Duodenal mucosa (tissue), 2 donors: Measurements from ENCODE around the gene GIT1.

Experiments used
- H3K27ac ChIP-seq: one replicate; pipeline ENCODE4 v1.7.0; 2013; ENCODE audit warnings: low read depth, low read length
- H3K27me3 ChIP-seq, 2 donors: one replicate each; pipeline ENCODE4 v1.7.0; 2013; ENCODE audit warnings: low read length in 2 of 2, control low read depth in 1 of 2; ENCODE audit not compliant: insufficient read depth in 2 of 2, control insufficient read depth in 1 of 2
- H3K36me3 ChIP-seq, 2 donors: one replicate each; pipeline ENCODE4 v1.7.0; 2013; ENCODE audit warnings: low read length in 2 of 2, control low read depth in 1 of 2; ENCODE audit not compliant: insufficient read depth in 2 of 2, control insufficient read depth in 1 of 2
- H3K4me1 ChIP-seq, 2 donors: one replicate each; pipeline ENCODE4 v1.7.0; 2013; ENCODE audit warnings: low read length in 2 of 2, control low read depth in 1 of 2; ENCODE audit not compliant: insufficient read depth in 2 of 2, control insufficient read depth in 1 of 2
- H3K4me3 ChIP-seq, 2 donors: one replicate each; pipeline ENCODE4 v1.7.0; 2013; ENCODE audit warnings: low read length in 2 of 2, low read depth in 1 of 2
- H3K9ac ChIP-seq, 2 donors: one replicate each; pipeline ENCODE4 v1.7.0; 2013; ENCODE audit warnings: low read length in 2 of 2, low read depth in 1 of 2
- H3K9me3 ChIP-seq, 2 donors: one replicate each; pipeline ENCODE4 v1.7.0; 2013; ENCODE audit warnings: low read length in 2 of 2, control low read depth in 1 of 2; ENCODE audit not compliant: control insufficient read depth in 1 of 2

The GIT1 gene

GRCh38 chr17:29572691-29573557 is 16.5 kb downstream of the GIT1 start:
- Histone ChIP-seq H3K4me1 (peaks cover 26 to 51% of the 10 kb centered on the region in 2 donors), H3K27me3 (no peaks in the 10 kb centered on the region), H3K9ac (no peak overlapping the region), H3K9me3 (no peaks in the 10 kb centered on the region), H3K36me3 (peaks cover 8 to 51% of the 10 kb centered on the region in 2 donors), H3K27ac (no peak overlapping the region), H3K4me3 (no peak overlapping the region)

GRCh38 chr17:29571883-29572681 is 17.4 kb downstream of the GIT1 start:
- H3K36me3 ChIP-seq: peaks cover 6 to 42% of the 10 kb centered on the region in 2 donors
- H3K9me3 ChIP-seq: no peaks in the 10 kb centered on the region
- H3K27ac ChIP-seq: no peak overlapping the region
- H3K4me1 ChIP-seq: peaks cover 26 to 51% of the 10 kb centered on the region in 2 donors
- no peak overlapping the region for H3K9ac ChIP-seq
- H3K27me3 ChIP-seq: no peaks in the 10 kb centered on the region
- no peak overlapping the region for H3K4me3 ChIP-seq

- Histone ChIP-seq H3K27me3 (no peaks in the 10 kb centered on the region), H3K9me3 (no peaks in the 10 kb centered on the region), H3K36me3 (peaks cover 6 to 36% of the 10 kb centered on the region in 2 donors), H3K9ac (no peak overlapping the region), H3K4me3 (no peak overlapping the region), H3K4me1 (peaks cover 26 to 51% of the 10 kb centered on the region in 2 donors), H3K27ac (no peak overlapping the region)
Observed at GRCh38 chr17:29571486-29571882, 18.0 kb downstream of the GIT1 start.

- no peak overlapping the region for H3K27ac ChIP-seq
- no peak overlapping the region for H3K4me3 ChIP-seq
- peaks cover 6 to 27% of the 10 kb centered on the region in 2 donors for H3K36me3 ChIP-seq
- no peaks in the 10 kb centered on the region for H3K9me3 ChIP-seq
- peaks cover 29 to 59% of the 10 kb centered on the region in 2 donors for H3K4me1 ChIP-seq
- no peaks in the 10 kb centered on the region for H3K27me3 ChIP-seq
- peak overlapping the region in 1 of 2 donors; percentile 7 for H3K9ac ChIP-seq
Observed at GRCh38 chr17:29570521-29570920, 18.9 kb downstream of the GIT1 start.

GRCh38 chr17:29569245-29569950 is 20.1 kb downstream of the GIT1 start:
- Histone ChIP-seq H3K36me3 (peaks cover 6 to 17% of the 10 kb centered on the region in 2 donors), H3K27ac (no peak overlapping the region), H3K4me1 (peaks cover 23 to 62% of the 10 kb centered on the region in 2 donors), H3K4me3 (peak overlapping the region; percentile 85 to 89), H3K9me3 (no peaks in the 10 kb centered on the region), H3K9ac (peak overlapping the region; percentile 80 to 84), H3K27me3 (no peaks in the 10 kb centered on the region)

GRCh38 chr17:29568331-29569244 is 20.9 kb downstream of the GIT1 start, which contains the start of gene TP53I13:
TSS of gene TP53I13 (plus strand) at chr17:29568701. CDS start at chr17:29568759, 58 bp downstream.
- no peaks in the 10 kb centered on the region for H3K27me3 ChIP-seq
- H3K9ac ChIP-seq: peak within 1 kb of the TSS; percentile 80 to 96
- peaks cover 19 to 60% of the 10 kb centered on the region in 2 donors for H3K4me1 ChIP-seq

GRCh38 chr17:29567554-29568330 is 21.7 kb downstream of the GIT1 start:
- H3K4me3 ChIP-seq: peak overlapping the region; percentile 85 to 87
- peak overlapping the region; percentile 84 for H3K27ac ChIP-seq
- peaks cover 18 to 61% of the 10 kb centered on the region in 2 donors for H3K4me1 ChIP-seq
- H3K9me3 ChIP-seq: no peaks in the 10 kb centered on the region
- peak overlapping the region; percentile 65 to 96 for H3K9ac ChIP-seq
- peaks cover 7 to 9% of the 10 kb centered on the region in 2 donors for H3K36me3 ChIP-seq
- H3K27me3 ChIP-seq: no peaks in the 10 kb centered on the region

More at GRCh38 chr17:29568331-29569244, 20.9 kb downstream of the GIT1 start, which contains the start of gene TP53I13:
- Histone ChIP-seq H3K9me3 (no peaks in the 10 kb centered on the region), H3K27ac (peak within 1 kb of the TSS; percentile 84), H3K4me3 (peak within 1 kb of the TSS; percentile 85 to 89), H3K36me3 (peaks cover 6 to 10% of the 10 kb centered on the region in 2 donors)

GRCh38 chr17:29567304-29567553 is 22.2 kb downstream of the GIT1 start:
- H3K36me3 ChIP-seq: peaks cover 12 to 14% of the 10 kb centered on the region in 2 donors
- no peaks in the 10 kb centered on the region for H3K27me3 ChIP-seq
- H3K4me1 ChIP-seq: peaks cover 18 to 64% of the 10 kb centered on the region in 2 donors
- H3K9ac ChIP-seq: peak overlapping the region; percentile 65 to 96
- peak overlapping the region; percentile 85 to 87 for H3K4me3 ChIP-seq
- peak overlapping the region; percentile 84 for H3K27ac ChIP-seq
- H3K9me3 ChIP-seq: no peaks in the 10 kb centered on the region
